Effector CD4-positive, alpha-beta T cell (primary cell): ENCODE results near the gene ZDHHC13.

ENCODE experiments used
- DNase-seq: peaks from one replicate; pipeline ENCODE4 v3.0.0-alpha.2; 2020
- total RNA-seq: gene quantifications from one replicate; lab custom pipeline; 2026; lab: John Stamatoyannopoulos, UW

Gene ZDHHC13
- total RNA-seq = 18.4 reads per million, percentile 45 among the genes with 10 or more reads in this experiment

GRCh38 chr11:19116971-19117759, at the start of gene ZDHHC13:
ZDHHC13 (plus strand) TSS chr11:19117168; CDS start chr11:19117250, 82 bp downstream.
- DNase-seq = peak; percentile 88

GRCh38 chr11:19071255-19071654, 45.7 kb upstream of the ZDHHC13 start:
- DNase-seq = peak; percentile 15

GRCh38 chr11:19072464-19072863, 44.5 kb upstream of the ZDHHC13 start:
- DNase-seq = no peak

GRCh38 chr11:19073454-19074415, 43.2 kb upstream of the ZDHHC13 start:
- no peak for DNase-seq

GRCh38 chr11:19075636-19076035, 41.3 kb upstream of the ZDHHC13 start:
- no peak for DNase-seq

- peak; percentile 37 for DNase-seq
These were observed 40.0 kb upstream of the ZDHHC13 start for GRCh38 chr11:19076744-19077589.

GRCh38 chr11:19077965-19078364, 39.0 kb upstream of the ZDHHC13 start:
- DNase-seq = no peak

- DNase-seq = no peak
These were observed 37.1 kb upstream of the ZDHHC13 start for GRCh38 chr11:19079643-19080440.

GRCh38 chr11:19080579-19080993, 36.4 kb upstream of the ZDHHC13 start:
- DNase-seq = no peak

GRCh38 chr11:19083166-19083565, 33.8 kb upstream of the ZDHHC13 start:
- DNase-seq = no peak

GRCh38 chr11:19084661-19085315, 32.2 kb upstream of the ZDHHC13 start:
- no peak for DNase-seq

GRCh38 chr11:19087658-19088057, 29.3 kb upstream of the ZDHHC13 start:
- no peak for DNase-seq

GRCh38 chr11:19088791-19089190, 28.2 kb upstream of the ZDHHC13 start:
- no peak for DNase-seq

GRCh38 chr11:19089421-19089820, 27.5 kb upstream of the ZDHHC13 start:
- DNase-seq = no peak

- DNase-seq = no peak
These were observed 25.6 kb upstream of the ZDHHC13 start for GRCh38 chr11:19091366-19091765.

GRCh38 chr11:19092342-19092741, 24.6 kb upstream of the ZDHHC13 start:
- DNase-seq = no peak

- no peak for DNase-seq
These were observed 24.1 kb upstream of the ZDHHC13 start for GRCh38 chr11:19092850-19093249.

- no peak for DNase-seq
These were observed 23.0 kb upstream of the ZDHHC13 start for GRCh38 chr11:19093976-19094375.

- no peak for DNase-seq
These were observed 22.1 kb upstream of the ZDHHC13 start for GRCh38 chr11:19094859-19095258.

GRCh38 chr11:19099093-19099492, 17.9 kb upstream of the ZDHHC13 start:
- DNase-seq = no peak

GRCh38 chr11:19100885-19101284, 16.1 kb upstream of the ZDHHC13 start:
- no peak for DNase-seq
